22Rv1 (cell line): Measurements from ENCODE around the gene RABGAP1.

Experiments used
- H3K27ac ChIP-seq: fragments of 450-650 bp; 2 replicates; pipeline ENCODE4 v1.5.1; 2017
- ZFX ChIP-seq: fragments of 450-650 bp; IDR thresholded peaks from 2 replicates; pipeline ENCODE4 v1.6.1; 2017; ENCODE audit warnings: antibody characterized with exemption, borderline replicate concordance
- TF ChIP-seq, protein P1 (sequence below): fragments of 450-650 bp; IDR thresholded peaks from 2 replicates; pipeline ENCODE4 v1.5.1; 2017; ENCODE audit warnings: mild to moderate bottlenecking

Gene RABGAP1

DNA sequence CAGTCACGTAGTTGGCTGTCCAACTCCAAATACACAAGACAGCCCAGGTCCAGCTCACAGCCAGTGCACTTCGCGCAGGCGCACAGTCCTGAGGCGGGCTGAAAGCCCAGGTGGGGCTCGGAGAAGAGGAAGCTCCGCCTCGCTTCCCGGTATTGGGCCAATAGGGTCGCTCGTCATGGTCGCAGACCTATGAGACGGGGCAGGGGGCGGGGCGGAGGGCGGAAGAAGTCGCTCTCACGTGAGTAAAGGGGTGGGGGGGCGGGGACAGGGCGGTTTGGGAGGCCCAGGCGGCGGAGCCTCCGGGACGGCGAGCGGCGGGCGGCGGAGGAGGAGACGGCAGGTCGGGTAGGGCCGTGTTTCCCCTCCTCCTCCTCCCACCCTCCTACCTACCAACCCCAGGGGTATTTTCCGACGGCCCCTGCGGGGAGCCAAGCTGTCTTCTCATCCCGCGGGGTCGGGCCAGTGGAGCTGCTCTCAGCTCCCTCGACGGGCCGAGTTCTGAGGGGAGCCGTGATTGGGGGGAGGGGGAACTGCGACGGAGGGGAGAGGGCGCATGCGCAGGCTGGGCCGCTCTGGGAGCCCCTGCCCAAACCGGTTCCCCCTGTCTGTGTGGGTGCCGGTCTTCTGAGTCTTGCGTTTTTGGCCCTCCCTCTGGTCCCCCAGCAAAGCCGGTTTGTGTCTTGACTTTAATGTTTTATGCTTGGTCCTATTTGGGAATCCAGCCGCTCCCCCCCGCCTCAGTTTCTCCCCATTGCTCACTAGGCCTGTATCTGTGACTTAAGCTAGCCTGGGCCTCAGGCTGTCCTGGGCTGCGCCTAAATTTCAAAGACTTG lies at the start of gene RABGAP1:
RABGAP1 (plus strand) TSS at position 272 of the 833 bp plus-strand sequence. CDS start 16,040 bp downstream, outside the sequence.
- peak within 1 kb of the TSS; percentile 77 for H3K27ac ChIP-seq
- no peak for TF ChIP-seq ZFX
- TF ChIP-seq, protein P1, sequence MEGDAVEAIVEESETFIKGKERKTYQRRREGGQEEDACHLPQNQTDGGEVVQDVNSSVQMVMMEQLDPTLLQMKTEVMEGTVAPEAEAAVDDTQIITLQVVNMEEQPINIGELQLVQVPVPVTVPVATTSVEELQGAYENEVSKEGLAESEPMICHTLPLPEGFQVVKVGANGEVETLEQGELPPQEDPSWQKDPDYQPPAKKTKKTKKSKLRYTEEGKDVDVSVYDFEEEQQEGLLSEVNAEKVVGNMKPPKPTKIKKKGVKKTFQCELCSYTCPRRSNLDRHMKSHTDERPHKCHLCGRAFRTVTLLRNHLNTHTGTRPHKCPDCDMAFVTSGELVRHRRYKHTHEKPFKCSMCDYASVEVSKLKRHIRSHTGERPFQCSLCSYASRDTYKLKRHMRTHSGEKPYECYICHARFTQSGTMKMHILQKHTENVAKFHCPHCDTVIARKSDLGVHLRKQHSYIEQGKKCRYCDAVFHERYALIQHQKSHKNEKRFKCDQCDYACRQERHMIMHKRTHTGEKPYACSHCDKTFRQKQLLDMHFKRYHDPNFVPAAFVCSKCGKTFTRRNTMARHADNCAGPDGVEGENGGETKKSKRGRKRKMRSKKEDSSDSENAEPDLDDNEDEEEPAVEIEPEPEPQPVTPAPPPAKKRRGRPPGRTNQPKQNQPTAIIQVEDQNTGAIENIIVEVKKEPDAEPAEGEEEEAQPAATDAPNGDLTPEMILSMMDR: no peak

- no peak overlapping the region for H3K27ac ChIP-seq
- no peak for TF ChIP-seq ZFX
- TF ChIP-seq, protein P1: no peak
Measured at GRCh38 chr9:122897969-122898368, 42.9 kb upstream of the RABGAP1 start.

DNA sequence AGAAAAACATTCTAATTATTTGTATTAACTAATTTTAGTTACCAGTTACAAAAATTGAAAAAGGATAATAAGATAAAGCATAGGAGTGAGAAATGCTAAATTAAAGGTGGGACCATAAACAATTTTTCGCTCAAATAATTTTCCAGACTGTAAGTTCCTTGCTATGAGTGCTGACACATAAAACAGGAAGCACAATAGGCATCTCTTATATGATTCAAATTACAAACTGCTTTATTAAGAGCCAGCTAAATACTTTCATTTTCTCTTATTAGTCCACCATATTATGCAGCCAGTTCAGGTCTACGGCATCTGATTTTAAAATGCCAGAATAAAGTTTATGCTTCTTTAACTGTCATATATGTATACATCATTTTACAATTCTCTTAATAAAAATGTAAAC lies 40.0 kb upstream of the RABGAP1 start:
- no peak overlapping the region for H3K27ac ChIP-seq
- TF ChIP-seq ZFX: no peak
- TF ChIP-seq, protein P1: no peak

GRCh38 chr9:122904466-122904822 lies 36.4 kb upstream of the RABGAP1 start:
- peak overlapping the region; percentile 87 for H3K27ac ChIP-seq
- TF ChIP-seq, protein P1: no peak
- TF ChIP-seq ZFX: no peak

GRCh38 chr9:122904823-122905710 lies 35.8 kb upstream of the RABGAP1 start, which contains the start of gene RC3H2:
Gene RC3H2 (minus strand): TSS chr9:122905359. CDS start chr9:122897509, 7,850 bp downstream.
- H3K27ac ChIP-seq: peak within 1 kb of the TSS; percentile 87
- no peak for TF ChIP-seq ZFX
- TF ChIP-seq, protein P1: no peak

GRCh38 chr9:122906122-122906521 lies 34.7 kb upstream of the RABGAP1 start:
- peak overlapping the region; percentile 87 for H3K27ac ChIP-seq

- H3K27ac ChIP-seq: peak overlapping the region; percentile 86
- TF ChIP-seq, protein P1: 0 out of 2 replicates have a peak, but pooled peaks have one; percentile 1
- no peak for TF ChIP-seq ZFX
Measured at GRCh38 chr9:122912671-122912963, 28.2 kb upstream of the RABGAP1 start.
